ENCODE results near the gene STIP1.
A peak's percentile ranks its signal among the peaks of the same experiment; 100 is the strongest.
"Not testable (repeated sequence)": the region's sequence is repeated elsewhere in the genome, so short reads cannot be mapped to it uniquely, and the experiment has no call there.

STIP1 gene

DNA sequence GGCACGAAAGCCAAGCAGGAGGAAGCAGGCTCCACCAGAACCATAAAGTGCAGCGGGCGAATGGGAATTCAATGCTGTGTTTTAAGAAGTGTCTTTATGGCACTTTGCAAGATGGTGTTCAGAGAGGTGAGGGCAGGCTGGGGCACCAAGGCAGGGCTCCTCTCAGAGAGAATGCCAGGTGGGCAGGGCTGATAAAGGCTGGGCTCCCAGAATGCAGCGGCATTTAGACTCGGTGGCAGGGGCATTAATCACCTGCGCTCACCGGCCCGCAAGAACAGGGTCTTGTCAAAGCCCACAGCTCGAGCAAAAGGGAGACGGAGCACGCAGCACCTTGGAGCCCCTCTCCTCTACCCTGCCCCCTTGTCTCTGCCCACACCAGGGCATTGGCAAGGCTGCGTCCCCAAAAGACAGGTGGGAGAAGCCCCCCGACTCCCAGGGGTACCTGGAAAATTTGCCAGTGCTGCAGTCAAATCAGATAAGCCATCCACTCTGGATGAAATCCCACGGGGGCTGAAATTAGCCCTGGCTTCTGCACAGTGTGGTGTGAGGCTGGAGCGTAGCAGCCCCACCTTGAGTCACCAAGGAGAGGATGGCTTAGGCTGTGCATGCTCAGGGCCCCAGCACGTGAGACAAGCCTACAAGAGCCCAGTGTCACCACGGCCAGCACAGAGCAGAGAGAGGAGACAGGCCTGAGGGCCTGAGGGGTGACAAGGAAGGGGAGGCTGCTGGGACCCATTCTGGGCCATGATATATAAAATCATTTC lies 28.2 kb upstream of the STIP1 start:
- DNase-seq (ENCODE audit: low spot score), result no peak

DNA sequence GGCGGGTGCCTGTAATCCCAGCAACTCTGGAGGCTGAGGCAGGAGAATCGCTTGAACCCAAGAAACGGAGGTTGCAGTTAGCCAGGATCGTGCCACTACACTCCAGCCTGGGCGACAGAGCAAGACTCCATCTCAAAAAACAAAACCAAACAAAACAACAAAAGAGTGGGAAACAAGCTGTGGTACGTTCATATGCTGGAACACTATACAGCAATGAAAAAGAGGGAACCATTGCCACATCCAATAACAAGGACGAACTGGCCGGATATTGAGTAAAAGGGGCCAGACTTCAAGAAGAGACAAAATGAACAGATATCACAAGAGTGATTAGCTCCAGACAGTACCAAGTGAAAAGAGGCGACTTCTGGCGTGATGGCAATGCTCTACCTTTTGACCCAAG lies 24.9 kb upstream of the STIP1 start:
- DNase-seq (ENCODE audit: low spot score), result no peak

DNA sequence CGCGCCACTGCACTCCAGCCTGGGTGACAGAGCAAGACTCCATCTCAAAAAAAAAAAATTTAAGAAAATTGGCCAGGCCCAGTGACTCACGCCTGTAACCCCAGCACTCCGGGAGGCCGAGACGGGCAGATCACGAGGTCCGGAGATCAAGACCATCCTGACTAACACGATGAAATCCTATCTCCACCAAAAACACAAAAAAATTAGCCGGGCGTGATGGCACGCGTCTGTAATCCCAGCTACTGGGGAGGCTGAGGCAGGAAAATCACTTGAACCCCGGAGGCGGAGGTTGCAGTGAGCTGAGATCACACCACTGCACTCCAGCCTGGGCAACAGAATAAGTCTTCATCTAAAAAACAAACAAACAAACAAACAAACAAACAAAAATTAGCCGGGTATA lies 23.2 kb upstream of the STIP1 start:
- DNase-seq (ENCODE audit: low spot score), result not testable (repeated sequence)

DNA sequence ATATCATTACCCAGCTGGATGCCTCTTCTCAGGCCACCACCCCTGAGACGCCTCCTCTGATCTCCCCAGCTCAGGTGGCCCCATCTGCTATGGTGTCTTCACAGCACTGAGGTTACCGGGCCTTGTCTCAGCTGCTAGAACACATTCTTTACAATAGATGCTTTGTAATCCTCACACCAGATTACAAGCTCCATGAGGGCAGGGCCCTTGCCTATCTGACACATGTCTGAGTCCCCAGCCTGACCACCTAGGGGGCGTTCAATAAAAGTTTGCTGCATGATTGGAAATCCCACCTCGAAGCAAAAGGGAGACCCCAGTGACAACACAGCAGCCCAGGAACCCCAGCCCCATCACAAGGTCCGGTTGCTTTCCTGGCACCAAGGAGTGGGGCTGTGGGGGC lies 22.0 kb upstream of the STIP1 start:
- no peak for DNase-seq (ENCODE audit: low spot score)

DNA sequence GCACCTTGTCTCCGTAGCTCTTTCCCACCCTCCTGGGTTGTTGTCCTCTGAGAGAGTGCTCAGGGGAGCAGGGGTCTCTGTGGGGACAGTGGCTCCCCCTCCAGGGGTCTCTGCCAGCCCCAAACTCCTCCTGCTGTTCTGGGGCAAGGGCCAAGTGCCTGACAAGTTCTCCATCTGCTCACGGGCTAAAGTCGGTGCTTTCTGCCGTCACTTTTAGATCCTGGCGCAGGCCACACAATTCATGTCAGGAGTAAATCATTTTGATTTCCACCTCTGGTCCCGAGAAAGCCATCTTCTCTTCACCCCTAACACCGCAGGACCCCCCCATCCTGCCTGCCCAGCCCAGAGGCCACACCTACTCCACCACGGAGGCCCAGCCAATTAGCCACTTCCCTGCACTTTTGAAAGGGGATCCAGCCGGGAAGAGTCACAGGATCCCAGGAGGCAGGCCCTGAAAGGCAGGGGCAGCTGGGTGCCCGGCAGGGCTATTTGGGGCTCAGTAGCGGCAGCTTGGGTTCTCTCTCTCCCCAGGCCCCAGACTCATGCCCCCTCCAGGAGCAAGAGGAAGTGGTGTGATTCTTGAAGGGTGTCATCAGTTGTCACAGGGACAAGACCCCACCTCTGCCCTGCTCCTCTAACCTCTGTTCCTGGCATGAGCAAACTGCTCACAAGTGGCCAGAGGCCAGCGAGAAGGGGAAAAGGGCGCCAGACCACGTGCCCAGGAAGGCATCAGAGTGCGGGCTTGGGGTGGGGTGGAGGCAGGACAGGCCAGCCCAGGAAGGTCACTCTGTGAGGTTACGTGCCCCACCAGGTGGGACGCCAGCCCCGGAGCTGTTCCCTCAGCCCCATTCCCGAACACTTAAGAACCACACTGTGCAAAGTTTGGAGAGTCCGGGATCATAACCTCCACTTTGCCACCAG lies 21.3 kb upstream of the STIP1 start:
- peak; percentile 52 for DNase-seq (ENCODE audit: low spot score)

DNA sequence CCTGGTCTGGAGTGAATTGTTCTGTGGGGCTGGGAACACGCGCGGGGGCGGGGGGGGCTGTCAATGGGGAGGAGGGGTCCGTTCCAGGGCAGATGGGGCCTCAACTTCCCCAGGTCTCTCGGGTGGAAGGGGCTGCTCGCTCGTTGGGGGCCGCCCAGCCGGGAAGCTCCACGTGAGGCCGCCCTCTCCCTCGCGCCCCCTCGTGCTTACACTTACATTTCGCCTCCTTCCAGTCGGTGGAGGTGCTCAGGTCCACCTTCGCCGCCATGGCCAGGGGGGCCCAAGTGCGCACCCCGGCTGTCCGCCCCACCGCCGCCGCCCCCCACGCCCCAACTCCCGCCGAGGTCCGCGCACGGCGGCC lies 20.5 kb upstream of the STIP1 start:
- DNase-seq (ENCODE audit: low spot score), result peak; percentile 35

DNA sequence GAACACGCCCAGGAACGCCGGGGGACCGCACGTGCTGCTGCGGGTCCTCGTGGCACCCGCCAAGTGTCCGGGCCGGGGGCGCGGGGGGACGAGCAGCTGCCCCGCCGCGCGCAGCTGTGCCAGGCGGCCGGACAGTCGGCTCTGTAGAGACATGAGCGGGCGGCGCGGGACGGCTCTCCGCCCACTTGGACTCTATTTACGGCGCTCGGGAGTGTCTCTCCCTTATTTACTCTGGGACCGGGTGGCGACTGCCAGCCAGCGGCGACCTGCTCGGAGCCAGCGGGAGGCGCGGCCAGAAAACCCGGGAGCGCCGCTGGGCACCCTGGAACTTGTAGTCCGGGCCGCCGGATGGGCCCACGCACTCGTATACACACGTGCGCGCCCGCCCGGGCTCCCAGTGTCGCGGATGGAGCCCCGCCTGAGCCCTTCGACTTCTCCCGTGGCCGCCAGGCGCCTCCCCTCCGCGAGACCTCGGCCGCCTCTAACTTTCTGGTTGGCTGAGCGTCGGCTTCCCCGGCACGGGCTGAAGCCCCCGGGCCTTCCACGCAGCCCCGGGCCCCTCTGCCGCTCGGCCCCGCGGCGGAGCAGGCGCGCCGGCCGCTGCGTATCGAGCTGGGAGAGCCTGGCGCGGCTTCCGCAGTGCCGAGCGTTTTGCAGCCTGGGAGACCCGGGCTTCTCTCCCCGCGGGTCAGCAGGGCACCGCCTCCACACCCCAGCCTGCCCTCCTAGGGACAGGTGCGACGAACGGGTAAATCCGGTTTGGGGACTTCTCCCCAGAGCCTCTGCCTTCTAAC lies 19.9 kb upstream of the STIP1 start, which contains the start of gene MACROD1:
Gene MACROD1 (minus strand): TSS at position 272 of the 794 bp plus-strand sequence. CDS start 119 bp downstream, at position 153.
- DNase-seq (ENCODE audit: low spot score), result peak; percentile 86

DNA sequence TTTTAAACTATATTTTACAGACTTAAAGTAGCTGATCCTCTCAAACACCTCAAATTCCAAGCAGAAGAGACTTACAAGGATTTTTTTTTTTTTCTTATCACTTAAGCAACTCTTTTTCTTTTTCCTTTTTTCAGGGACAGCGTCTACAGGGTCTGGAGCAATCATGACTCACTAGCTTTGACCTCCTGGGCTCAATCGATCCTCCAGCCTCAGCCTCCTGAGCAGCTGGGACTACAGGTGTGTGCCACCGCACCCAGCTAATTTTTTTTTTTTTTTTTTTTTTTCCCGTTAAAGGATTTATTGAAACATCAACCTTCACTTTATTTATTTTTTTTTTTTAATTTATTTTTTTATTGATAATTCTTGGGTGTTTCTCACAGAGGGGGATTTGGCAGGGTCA lies 15.6 kb upstream of the STIP1 start:
- DNase-seq (ENCODE audit: low spot score), result no peak

DNA sequence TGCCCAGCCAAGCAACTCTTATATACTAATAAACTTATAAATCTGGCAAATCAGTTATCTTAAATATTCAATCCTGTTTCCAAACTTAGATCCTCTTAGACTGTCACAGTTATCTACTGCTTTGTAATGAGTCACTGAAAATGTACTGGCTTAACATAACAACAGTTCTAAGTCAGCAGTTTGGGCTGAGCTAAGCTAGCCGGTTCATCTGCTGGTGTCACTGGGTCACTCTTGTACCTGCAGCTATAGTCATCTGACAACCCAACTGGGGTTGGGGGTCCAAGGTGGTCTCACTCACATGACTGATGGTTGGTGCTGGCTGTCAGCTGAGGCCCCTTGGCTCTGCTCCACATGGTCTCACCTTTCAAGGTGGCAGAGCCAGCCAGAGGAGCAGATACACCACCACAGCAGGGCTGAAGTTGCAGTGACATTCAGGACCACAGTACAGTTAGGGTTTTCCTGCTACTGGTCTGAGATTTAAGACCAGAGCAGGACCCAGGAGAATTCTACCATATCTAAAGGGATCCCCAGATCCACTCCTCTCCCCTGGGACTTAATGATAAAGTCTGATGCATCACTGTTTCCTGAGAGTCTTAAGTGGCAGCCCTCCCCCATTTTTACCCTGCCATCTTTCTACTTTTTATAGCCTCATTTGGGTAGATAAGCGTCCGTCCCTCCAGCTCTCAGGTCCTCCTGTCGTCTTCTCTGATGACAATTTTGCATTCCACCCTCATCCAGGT lies 12.2 kb upstream of the STIP1 start:
- DNase-seq (ENCODE audit: low spot score), result no peak

DNA sequence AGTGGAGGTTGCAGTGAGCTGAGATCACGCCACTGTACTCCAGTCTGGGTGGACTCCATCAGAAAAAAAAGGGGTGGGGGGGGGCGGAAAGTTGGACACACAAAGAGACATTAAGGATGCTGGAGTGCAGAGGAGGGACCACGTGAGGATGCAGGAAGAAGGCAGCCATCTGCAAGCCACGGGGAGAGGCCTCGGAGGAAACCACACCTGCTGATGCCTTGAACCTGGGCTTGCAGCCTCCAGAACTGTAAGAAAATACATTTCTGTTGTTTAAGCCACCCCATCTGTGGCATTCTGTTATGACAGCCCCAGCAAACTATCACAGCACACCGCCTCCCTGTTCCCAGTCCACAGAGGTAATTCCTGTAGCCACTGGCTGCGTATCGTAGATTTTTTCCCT lies 9.2 kb upstream of the STIP1 start:
- no peak for DNase-seq (ENCODE audit: low spot score)

DNA sequence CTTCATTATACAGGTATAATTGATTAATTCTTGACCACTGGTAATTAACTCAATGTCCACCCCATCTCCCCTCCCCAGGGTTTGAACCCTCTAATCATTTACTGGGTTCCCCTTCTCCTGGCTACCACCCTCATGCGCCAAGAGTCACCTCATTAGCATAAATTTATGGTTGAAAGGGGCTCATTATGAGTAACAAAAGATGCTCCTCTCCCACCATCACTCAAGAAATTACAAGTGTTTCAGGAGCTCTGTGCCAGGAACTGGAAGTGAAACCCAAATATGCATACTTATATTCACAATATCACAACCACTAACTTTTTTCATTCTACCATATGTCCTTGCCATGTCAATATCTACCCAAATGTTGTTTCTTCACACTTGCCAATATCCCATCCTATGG lies 7.8 kb upstream of the STIP1 start:
- no peak for DNase-seq (ENCODE audit: low spot score)

DNA sequence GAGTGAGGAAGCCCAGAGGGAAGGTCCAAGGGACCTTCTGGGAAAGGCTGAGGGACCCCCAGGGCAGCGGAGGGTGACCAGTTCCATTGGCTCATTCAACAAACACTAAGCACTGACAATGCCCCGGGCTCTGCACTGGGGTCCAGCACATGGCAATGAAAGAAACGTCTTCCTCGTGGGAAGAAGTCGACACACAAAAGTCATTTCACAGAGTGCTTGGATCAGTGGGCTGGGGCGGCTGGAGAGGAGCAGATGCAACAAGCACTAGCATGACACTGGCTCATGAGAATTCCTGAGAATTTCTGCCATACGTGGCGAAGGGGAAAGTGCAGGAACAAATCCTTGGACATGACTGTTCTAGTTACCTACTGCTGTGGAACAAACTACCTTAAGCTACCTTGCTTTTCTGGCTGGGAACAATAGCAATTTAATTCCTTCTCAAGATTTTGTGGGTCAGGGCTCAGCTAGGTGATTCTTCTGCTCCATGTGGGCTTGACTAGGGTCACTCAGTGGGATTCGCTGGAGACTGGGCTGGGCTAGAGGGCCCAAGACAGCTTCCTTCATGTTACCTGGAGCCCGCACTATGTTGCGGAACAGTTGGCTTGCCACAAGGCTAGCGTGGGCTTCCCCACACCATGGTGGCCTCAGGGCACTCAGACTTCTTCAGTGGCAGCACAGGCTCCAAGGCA lies 6.9 kb upstream of the STIP1 start:
- no peak for DNase-seq (ENCODE audit: low spot score)

DNA sequence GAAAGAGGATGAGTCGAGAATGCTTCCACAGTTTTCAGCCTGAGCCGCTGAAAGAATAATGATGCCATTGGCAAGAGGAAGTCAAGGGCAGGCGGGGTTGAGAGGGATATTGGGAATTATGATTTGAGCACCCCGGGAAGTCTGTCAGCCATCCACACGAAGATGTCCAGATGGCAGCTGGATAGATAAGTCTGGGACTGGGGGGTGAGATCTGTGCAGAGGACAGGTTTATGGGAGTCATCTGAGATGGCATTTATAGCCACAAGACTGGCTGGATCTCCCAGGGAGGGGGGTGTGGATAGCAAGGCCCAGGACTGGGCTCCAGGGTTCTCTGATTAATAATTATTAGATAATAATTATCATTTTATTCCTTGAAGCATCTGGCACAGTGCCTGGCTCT lies 5.1 kb upstream of the STIP1 start:
- DNase-seq (ENCODE audit: low spot score), result no peak

DNA sequence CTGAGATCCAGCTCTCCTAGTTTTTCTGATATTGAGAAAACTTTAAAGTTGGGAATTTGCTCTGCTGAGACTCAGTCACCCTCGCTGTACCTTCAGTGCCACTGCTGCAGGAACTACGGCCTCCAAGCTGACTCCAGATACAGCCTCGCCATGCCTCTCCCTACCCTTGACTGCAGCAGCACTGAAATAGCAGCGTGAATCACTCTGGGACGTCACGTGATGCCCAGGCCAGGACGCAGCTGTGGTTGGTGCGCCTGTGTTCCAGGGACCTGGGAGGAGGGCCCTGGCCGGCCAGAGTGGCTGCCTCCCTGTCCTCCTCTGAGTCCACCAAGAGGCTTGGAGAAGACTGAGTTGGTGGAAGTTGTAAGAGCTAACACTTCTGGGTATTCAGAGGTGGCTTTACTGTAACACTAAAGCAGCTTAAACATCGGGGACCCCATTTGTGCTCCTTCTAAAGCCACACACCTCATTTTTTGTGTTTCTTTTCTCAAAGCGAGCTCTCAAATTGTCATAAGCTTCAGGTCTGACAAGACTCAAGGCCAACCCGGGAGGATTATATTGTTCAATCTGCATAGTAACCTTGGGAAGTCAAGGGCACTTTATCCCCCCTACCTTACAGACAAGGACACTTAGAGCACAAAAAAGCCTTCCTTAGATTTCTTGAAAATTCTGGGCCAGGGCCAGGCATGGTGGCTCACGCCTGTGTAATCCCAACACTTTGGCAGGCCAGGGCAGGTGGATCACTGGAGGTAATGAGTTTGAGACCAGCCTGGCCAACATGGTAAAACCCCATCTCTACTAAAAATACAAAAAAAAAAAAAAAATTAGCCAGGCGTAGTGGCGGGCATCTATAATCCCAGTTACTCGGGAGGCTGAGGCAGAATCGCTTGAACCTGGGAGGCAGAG lies 4.2 kb upstream of the STIP1 start:
- peak; percentile 77 for DNase-seq (ENCODE audit: low spot score)

DNA sequence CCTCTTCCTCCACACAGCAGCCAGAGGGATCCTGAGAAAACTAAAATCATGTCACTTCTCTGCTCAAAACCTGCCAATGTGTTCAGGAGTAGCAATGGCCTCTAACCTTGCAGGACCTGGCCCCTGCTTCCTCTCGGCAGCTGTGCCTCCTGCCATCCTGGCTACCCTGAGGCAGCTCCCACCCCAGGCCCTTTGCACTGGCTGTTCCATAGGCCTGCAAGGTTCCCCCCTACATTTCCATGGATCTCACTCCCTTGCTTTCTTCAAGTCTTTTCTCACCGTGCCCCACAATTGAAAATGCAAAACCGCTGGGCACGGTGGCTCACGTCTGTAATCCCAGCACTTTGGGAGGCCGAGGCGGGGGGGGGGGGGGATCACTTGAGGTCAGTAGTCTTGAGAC lies 2.1 kb upstream of the STIP1 start:
- DNase-seq (ENCODE audit: low spot score), result no peak

DNA sequence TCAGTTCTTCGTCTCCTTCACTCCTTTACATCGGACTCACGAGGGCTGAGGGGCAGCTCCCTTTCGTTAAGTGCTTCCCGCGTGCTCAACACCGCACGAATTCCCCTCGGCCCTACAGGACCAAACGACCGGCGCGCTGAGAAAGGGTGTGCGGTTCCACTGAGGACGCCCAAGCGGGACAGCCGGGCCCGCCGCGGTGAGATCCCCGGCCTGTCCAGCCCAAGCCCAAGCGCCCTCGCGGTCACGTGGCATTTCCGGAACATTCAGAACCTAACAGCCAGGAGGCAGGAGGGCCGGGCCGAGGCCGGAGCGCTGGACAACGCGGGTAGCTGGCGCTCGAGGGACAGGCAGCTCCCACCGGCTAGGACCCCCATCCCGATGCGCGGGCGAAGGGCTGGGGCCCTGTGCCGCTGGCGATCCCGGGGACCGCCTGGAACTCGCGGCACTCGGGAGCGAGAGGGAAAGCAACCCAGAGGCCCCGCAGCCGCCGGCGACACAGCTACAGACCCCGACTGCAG lies 737 bp upstream of the STIP1 start:
- no peak for DNase-seq (ENCODE audit: low spot score)

DNA sequence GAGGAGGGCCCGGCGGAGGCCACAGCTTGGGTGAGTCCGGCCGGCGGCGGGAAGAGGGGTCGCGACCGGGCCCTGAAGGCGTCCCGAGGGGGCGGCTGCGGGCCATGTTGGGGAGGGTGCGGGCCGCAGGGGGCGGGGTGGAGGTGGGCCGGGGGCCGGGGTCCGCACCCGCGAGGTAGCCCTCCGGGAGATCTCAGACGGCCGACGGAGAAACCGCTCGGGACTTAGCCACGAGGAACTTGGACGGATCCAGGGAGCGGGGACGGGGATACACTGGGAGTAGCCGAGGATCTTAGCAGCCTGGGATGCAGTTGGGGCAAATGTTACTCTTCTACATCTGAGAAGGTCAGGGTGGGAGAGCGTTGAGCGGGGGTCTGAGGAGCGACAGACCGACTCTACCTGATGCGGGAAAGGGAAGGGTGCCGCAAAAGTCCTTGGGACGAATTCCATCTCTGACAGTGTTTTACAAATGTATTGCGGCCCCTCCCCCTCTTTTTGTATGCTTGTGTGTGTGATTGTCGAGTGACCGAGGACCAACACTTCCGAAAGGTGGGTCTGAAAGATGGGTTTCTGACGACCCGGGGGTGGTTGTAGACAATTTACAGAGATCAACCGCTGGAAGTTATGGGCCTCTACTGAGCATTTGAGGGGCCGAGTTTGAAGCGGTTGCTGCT lies 658 bp downstream of the STIP1 start:
- peak; percentile 37 for DNase-seq (ENCODE audit: low spot score)

DNA sequence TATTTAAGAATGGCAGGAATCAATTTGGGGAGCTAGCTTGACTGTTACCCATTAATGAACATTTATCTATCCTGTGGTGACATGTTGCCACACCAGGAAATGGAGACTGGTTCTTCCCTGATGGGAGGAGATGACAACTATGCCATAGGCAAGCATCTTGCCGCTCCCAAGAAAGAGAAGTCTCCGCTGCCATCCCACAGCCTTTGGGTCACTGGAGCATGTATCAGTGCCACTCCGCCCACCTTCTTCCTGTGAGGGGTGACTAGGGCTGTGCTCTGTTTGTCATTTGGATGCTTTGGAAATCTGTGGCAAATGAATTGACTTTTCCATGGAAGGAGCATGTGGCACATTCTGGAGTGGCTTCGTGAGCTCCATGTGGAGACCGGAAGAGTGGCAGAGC lies 6.5 kb downstream of the STIP1 start:
- DNase-seq (ENCODE audit: low spot score), result no peak

DNA sequence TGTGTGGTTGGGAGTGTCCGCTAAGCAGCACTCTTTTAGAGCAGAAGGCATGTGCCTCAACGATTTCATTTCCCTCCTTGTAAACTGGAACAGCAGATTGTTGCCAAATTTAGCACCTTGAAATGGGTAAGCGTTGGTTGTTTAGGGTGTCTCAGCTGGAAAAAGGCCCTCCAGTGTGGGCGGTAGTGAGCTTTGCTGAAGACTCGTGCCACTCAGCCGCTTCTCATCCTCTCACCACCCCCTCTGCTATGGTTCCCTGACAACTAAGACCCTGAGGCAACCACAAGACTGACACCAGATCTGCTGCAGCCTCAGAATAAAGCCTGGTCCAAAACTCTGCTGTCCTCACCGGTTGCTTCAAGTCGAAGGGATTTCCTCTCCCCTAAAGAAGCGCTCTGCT lies 10.7 kb downstream of the STIP1 start:
- DNase-seq (ENCODE audit: low spot score), result no peak

All from NAMALWA (cell line).